HG03045 (cell line): ENCODE results near the gene TAB2.
"Not testable (repeated sequence)": the region's sequence is repeated elsewhere in the genome, so short reads cannot be mapped to it uniquely, and the experiment has no call there.

Experiments used
- ATAC-seq: cut with Tn5 transposase; IDR thresholded peaks from one replicate; pipeline ENCODE4 v1.9.1; 2021; ENCODE audit warnings: mild to moderate bottlenecking, moderate library complexity; ENCODE audit not compliant: unreplicated experiment

Gene TAB2

DNA sequence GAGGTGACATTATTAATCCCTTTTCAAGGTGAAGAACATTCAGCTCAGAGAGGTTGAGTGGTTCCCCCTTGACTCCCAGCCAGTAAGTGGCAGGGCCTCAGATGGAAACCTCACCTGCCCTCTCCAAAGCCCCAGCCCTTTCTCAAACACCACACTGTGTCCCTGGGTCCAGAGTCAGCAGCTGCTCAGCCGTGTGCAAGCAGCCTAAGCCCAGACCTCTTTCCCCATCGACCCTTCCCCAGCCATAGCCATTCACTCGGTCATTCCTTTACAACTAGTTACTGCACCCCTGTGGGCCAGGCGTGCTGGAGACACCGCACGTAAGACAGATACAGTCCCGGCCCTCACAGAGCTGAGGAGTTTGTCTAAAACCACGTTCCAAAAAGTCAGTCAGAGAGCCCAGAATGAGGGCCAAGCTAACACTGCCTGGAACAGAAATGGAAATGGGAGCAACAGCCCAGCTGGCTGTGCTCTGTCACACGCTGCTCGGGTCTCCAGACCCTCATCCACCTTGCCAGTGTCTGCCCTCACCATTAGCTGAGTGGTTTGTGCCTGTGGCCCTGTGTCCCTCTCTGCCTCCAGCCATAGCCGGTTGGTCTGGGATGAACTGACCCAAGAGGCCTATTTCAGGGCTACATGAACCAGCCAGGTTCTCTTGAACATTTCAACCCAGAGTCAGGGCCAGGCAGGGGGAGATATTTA lies 137.7 kb downstream of the TAB2 start:
- ATAC-seq = no peak

DNA sequence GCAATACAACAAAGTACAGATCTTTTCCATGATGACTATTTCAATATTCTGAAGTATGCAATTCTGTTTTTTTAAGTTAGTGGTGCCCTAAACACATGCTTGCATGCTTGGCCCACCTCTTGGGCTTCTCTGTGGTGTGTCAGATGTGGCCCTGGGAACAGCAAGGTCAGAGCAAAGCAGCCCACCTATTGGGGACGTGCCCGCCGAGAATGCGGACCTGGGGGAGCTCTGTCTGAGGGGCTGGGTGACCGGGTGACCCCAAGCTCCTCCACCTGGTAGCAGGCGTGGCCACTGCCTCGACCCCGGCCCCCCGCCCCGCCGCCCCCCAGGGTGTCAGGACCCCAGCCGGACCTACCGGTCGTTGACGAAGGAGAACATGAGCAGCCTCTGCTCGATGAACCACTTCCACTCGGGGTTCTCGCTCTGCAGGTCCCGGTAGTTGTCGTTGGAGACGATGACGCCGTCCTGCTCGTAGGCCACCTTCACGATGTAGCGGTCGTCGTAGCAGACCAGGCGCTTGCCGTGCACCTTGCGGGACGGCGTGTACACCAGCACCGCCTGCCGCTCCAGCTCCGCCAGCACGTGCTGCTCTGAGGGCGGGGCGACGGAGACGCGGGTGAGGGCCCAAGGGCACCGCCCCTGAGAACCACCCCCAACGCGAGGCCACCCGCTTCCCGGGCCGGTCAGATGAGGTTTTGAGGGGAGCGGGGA lies 139.0 kb downstream of the TAB2 start:
- no peak for ATAC-seq

GRCh38 chr6:149457316-149457884 lies 139.9 kb downstream of the TAB2 start:
- ATAC-seq = no peak

- no peak for ATAC-seq
These were observed 140.7 kb downstream of the TAB2 start for GRCh38 chr6:149458196-149458595.

DNA sequence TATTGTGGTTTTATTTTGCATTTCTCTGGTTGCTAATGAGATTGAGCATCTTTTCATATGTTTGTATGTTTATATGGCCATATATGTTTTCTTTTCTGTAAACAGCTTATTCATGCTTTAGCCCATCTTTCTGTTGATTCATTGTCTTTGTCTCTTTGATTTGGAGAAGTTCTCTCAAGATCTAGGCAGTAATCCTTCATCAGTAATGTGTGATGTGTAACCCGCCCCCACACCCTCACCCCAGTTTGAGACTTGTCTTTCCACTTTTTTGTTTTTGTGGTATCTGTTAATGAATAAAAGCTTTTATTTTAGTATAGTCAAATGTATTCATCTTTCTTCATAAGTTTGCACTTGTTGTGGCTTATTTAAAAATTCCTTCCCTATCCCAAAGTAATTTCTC lies 141.3 kb downstream of the TAB2 start:
- ATAC-seq = no peak

GRCh38 chr6:149459761-149460160 lies 142.2 kb downstream of the TAB2 start:
- ATAC-seq = no peak

DNA sequence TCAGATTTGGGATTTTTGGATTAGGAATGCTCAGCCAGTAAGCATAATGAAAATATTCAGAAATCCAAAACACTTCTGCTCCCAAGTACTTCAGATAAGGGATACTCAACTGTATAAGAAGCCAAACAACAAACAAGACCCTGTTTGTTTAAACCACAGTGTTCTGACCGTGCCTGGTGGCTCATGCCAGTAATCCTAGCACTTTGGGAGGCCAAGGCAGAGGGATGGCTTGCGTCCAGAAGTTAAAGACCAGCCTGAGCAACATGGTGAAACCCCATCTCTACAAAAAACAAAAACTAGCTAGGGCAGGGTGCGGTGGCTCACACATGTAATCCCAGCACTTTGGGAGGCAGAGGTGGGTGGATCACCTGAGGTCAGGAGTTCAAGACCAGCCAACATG lies 142.7 kb downstream of the TAB2 start:
- ATAC-seq = not testable (repeated sequence)
